ENCODE measurements around the gene ADCY3. TPM values are rescaled to one million over a fixed set of nuclear protein-coding genes. Genes with fewer than 3 reads are reported as not detected.

The ADCY3 gene
- total and polyA plus RNA-seq, 2 of the 4 experiments (the other 2 are of a cell fraction): 17.4 to 46.1 TPM

DNA sequence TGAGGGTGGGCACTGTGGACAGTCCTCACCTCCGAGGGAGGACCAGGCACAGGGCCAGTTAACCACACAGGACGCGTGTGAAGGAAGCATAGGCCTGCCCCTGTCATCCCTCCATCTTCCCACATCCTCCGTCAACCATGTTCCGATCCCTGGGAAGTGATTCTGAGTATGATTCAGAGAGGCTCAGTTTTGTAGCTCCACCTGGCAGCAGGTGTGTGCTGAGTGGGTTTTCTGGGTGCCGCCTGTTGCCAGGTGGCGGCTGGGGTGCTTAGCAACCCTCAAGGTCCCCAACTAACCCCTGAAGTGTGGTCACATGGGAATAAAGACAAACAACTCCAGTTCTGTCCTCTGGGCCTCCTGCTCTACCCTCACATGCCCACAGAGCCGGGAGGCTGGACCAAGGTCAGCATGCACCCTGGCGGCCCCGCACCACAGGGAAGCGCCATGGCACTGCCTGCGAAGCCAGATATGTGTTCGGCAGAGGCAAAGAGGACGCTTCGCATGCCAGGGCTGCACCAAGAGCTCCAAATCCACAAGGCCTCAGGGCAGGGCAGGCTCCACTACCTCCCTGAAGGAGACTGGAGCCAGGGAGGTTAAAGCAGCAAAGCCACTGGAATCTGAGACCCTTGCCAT is 60.0 kb downstream of the ADCY3 start:
- no peaks in the 10 kb centered on the region; the same call in 1 of the 2 replicates for H3K36me3 ChIP-seq (ENCODE audit: control insufficient read depth, insufficient read depth, low read length)
- no peak overlapping the region for H3K14ac ChIP-seq (replicated peaks; ENCODE audit: low read depth, low read length)
- no peak overlapping the region for H4K8ac ChIP-seq (ENCODE audit: low read depth in 2 of 2, low read length in 2 of 2)
- CTCF ChIA-PET: no interaction called here
- no peak overlapping the region for H3K4ac ChIP-seq (ENCODE audit: low read depth, low read length)
- no peak overlapping the region for H4K91ac ChIP-seq (ENCODE audit: insufficient read depth, low read depth, low read length)
- H3K79me1 ChIP-seq (ENCODE audit: low read depth in 1 of 2, low read length in 2 of 2): peaks cover 2 to 20% of the 10 kb centered on the region in 2 experiments; a peak in 3 of 4 replicates
- H3K4me3 ChIP-seq (ENCODE audit: insufficient read depth, low read depth, low read length): no peak overlapping the region
- TF ChIP-seq SMC3 (IDR thresholded peaks at IDR 0.05; ENCODE audit: low read depth, low read length) (no peak), RCOR1 (IDR thresholded peaks at IDR 0.05; ENCODE audit: insufficient replicate concordance, low read length) (no peak), POLR2A (IDR thresholded peaks at IDR 0.05; ENCODE audit: low read depth, low read length) (no peak), RFX5 (IDR thresholded peaks at IDR 0.05; ENCODE audit: low read depth, low read length) (no peak), MAZ (IDR thresholded peaks at IDR 0.05; ENCODE audit: borderline replicate concordance, low read depth, low read length) (no peak), USF2 (IDR thresholded peaks at IDR 0.05; ENCODE audit: low read depth, low read length) (no peak), ELK1 (IDR thresholded peaks at IDR 0.05; ENCODE audit: borderline replicate concordance, low read depth, low read length) (no peak), FOS (IDR thresholded peaks at IDR 0.05; ENCODE audit: low read depth, low read length) (no peak), MXI1 (IDR thresholded peaks at IDR 0.05; ENCODE audit: borderline replicate concordance, low read depth, low read length) (no peak), RAD21 (IDR thresholded peaks at IDR 0.05; ENCODE audit: low read length) (no peak), CHD1 (IDR thresholded peaks at IDR 0.05; ENCODE audit: low read depth, low read length) (no peak)
- BruUV-seq (replicated peaks): no TSS peak
- H3K4me1 ChIP-seq (ENCODE audit: control insufficient read depth, insufficient read depth, low read length): peaks cover 21% of the 10 kb centered on the region
- peaks cover 20% of the 10 kb centered on the region for H3K9me1 ChIP-seq (ENCODE audit: insufficient read depth, low read length)
- H3K9me3 ChIP-seq (ENCODE audit: control insufficient read depth, insufficient read depth, low read length): no peaks in the 10 kb centered on the region
- 96% methylated on average over 8 of the region's 15 CpGs; no CpG with 5 or more reads in 1 of the 2 experiments for WGBS, 2 experiments (ENCODE audit: extremely low coverage in 2 of 2, insufficient read length in 1 of 2)
- no peak overlapping the region for H2BK20ac ChIP-seq (ENCODE audit: low read depth, low read length)
- H3K23ac ChIP-seq (ENCODE audit: low read depth, low read length): no peak overlapping the region
- H2BK5ac ChIP-seq (ENCODE audit: low read depth, low read length, poor library complexity, severe bottlenecking): no peak overlapping the region
- H3K27me3 ChIP-seq (ENCODE audit: control insufficient read depth, insufficient read depth, low read length): no peaks in the 10 kb centered on the region
- H2AK9ac ChIP-seq (replicated peaks; ENCODE audit: low read depth, low read length, poor library complexity): no peak overlapping the region
- no peak overlapping the region for H4K5ac ChIP-seq (ENCODE audit: low read depth, low read length)
- H4K20me1 ChIP-seq (ENCODE audit: insufficient read depth, low read length): 0 out of 2 replicates have a peak, but pooled peaks cover 3% of the 10 kb centered on the region
- POLR2A ChIA-PET (ENCODE audit: unreplicated experiment): no interaction called here
- H3K56ac ChIP-seq (ENCODE audit: extremely low read depth, insufficient read depth, low read length): no peak overlapping the region
- no peak overlapping the region for H2BK120ac ChIP-seq (ENCODE audit: low read depth, low read length)
- H2AK5ac ChIP-seq (ENCODE audit: low read depth, low read length): no peak overlapping the region
- H3K27ac ChIP-seq (ENCODE audit: insufficient read depth, low read length): no peak overlapping the region
- no peak overlapping the region for H2BK15ac ChIP-seq (ENCODE audit: low read depth, low read length)
- no peak overlapping the region for H3K4me2 ChIP-seq (ENCODE audit: low read depth, low read length)
- H3K18ac ChIP-seq (ENCODE audit: low read depth, low read length): no peak overlapping the region
- DNase-seq (no peak), ATAC-seq (ENCODE audit: low read depth) (no peak)
- dilution Hi-C loops (cut with HindIII; ENCODE audit: low sequenced_read_pairs, unreplicated experiment) (no loop called here), intact Hi-C loops (cut with micrococcal nuclease) (loop anchor here (10.0 kb wide), 1 partner anchor 335 kb away; no protein-coding TSS in a partner anchor), in situ Hi-C loops (cut with MboI; ENCODE audit: low sequenced_read_pairs) (no loop called here)
- no peak overlapping the region for H3K9ac ChIP-seq (ENCODE audit: low read depth, low read length)
- H2AFZ ChIP-seq (replicated peaks; ENCODE audit: low read length, poor library complexity): no peak overlapping the region

Data from IMR-90 (cell line).